Dedifferentiated amniotic fluid mesenchymal stem cell (primary cell): ENCODE measurements around the gene SMYD3.

Experiments used
- DNase-seq: peaks from one replicate; pipeline ENCODE4 v3.0.0-alpha.2; 2016; ENCODE audit errors: extremely low spot score

SMYD3 gene

DNA sequence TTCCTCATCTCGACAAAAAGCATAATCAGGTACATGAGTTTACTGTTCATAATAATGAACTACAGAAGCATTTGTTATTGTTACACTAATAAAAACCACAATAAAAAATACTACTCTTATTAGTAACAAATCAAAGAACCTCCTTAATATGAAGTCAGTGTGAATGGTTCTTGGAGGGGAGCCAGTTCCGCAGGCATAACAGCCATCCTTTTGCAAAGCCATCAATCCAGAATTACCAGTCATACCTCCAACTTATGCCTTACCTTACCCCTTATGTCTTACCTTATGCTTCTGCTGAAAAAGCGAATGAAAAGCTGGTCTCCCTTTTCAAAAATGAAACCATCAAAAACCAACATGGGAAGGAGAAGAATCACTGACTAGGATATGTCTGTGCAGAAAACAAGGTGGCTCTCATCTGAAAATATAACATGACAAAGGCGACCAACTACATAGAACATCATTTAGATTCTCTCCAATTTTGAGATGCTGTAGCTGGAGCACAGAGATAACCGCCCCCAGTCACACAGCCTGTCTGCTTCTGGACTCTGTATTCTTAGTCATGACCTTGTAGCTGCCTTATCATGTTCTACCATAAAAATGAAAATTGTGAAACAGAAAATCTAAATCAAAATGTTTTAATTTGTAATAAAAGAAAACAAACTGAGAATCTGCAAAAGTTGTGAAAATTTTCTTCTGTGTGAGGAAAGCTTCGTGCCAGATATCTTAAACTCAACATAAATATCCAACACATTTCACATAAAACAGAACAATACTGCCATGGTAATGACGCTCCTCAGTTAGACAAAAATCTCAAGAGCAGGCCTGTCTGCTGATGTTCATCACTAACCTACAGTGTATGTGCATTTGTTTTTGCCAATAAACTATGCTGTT, 438.2 kb downstream of the SMYD3 start:
- DNase-seq = no peak

DNA sequence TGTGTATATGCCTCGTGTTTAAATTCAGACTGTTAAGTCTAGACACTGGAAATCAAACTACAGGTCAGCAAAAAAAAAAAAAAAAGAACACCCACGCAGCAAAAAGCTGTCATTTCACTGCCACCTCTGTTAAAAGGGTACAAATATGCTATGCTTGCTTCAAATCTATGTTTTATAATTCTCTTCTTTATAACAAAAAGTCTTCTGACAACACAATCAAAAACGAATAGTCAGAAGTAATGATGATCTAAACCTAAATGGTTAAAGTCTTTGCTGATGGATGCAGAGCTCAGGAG, 438.9 kb downstream of the SMYD3 start:
- no peak for DNase-seq

DNA sequence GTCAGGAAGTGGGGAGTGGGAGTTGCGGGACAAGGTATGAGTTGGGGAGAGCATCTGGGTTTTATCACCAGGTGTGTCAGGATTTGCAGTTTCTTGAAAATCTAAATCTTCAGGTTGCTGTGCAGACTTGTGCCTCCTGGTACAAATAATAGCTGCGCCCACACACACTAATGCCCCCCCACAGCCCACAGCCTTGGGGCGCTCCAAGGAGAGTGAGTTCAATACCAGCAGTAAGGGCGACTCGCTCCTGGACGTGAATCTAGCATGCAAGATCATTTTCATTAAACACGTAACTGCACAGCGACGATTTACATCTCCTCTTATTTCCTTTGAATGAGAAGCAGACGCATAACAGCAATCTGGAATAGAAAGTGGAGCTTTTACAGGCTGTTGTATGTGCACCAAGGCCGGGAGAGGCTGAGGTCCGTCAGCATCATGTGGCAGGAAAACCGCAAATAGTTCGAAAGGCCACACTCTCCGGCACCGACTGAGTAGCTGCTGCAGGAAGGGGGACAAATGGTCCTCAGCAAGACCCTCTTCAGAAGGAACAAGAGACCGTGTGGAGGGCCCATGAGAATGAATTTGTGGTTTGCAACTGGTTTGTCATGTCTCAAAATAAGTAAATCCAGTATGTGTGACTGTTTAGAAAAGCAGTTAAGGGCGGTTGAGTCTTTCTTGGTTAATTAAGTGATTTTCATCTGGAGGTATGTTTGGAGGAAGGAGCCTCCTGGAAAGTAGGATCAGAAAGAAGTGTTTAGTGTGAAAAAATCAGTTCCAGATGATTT, 439.5 kb downstream of the SMYD3 start:
- DNase-seq = peak; percentile 23

DNA sequence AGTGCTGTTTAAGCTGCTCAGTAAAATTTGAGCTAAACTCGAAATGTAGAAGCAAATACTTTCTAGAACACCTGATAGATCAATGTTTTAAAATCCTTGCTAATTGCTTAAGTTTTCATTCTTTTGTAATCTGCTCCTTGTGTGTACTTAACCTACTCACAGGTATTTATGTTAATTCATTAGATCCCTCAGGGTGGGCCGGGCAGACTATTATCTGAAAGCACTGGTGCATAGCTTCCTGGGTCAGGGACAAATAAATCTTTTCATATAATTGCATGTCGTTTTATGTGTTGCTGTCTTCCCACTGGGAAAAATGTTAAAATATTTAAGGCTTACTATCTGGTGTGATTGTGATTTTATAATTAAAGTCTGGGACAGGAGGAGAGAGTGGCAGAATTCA, 440.5 kb downstream of the SMYD3 start:
- no peak for DNase-seq

DNA sequence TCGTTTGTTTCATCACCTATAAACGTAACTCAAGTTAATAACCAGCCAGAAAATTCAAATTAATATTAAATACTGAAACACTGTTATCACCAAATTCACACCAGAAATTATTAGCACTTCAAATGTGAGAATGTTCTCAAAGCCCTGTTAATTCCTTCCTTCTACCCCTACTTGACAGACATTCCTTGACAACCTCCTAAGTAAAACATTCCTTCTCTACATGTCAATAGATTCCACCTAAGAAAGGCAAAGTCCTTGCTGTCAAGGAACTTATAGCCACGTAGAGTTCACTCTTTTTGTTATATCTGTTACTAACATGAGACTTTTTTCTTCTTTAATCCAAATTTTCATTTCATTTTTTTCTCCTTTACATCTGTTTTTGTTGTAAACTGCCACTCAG, 441.5 kb downstream of the SMYD3 start:
- no peak for DNase-seq

DNA sequence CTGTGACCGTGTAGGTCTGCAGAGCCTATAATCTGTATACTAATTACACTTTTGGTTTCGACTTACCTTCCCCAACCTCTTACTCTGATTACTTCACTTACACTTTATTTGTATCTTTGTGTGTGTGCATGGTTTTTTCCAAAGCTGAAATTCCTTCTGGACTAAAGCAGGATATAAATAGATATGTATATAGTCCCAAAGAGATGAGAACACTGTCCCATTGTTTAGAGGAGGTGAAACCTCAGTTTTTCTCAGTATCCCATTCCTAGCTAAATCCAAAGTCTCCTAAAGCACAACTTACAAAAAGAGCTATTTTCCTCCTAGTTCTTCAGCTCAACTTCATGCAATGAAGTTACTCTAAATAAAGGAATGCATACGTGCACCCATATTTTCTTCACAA, 442.2 kb downstream of the SMYD3 start:
- DNase-seq = no peak

DNA sequence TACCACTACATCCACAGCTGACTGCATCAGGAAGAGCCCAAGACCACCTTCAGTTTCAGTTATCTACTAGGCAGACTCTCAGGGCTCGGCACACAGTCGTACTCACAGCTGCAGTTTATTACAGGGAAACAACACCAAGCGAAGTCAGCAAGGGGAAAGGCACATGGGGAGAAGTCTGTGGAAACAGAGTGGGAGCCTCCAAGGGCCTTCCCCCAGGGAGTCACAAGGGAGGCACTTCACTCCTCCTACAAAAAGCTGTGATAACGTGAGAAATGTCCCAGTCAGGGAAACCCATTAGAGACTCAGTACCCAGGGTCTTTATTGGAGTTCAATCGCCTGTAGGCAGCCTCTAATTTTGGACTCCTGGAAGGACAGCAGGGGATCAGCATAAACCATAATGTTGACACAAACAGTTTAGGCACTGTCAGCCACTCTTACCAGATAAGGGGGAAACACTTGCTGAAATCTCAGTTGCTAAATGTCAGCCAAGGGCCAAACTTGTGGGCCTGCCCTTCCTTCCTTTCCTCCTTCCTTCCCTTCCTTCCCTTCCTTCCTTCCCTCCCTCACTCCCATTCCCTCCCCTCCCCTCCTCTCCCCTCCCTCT, 444.0 kb downstream of the SMYD3 start:
- no peak for DNase-seq

DNA sequence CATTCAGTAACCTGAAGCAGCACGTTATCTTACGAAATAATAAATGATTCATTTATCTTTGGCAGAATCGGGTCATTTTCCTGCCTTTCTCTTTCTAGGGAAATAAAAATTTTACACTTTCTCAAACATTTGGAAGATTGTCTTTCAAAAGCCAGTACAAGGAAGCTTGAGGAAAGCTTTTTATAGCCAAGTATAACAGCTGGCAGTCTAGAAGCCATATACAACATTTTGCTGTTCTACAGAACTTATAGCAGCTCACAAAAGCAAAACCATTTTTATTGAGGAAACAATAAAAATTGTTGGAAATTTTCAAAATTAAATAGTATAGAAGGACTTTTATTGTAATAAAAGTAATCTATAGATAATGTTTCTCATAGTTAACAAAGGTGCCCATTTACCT, 448.6 kb downstream of the SMYD3 start:
- DNase-seq = no peak

DNA sequence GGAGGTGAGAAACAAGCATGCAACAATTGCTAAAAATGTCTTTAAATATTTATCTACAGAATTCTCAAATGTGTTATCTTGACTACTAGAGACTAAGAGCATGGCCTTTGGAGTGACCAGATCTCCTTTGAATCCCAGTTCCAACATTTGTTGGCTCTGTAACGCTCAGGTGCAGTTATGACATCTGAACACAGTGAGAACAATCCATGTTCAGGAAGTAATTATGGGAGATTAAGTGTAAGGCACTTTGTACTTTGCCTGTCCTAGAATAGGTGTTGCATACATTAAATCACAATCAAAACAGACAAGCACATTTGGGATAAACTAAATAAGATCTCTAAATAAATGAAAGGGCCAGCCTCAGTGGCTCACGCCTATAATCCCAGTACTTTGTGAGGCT, 454.5 kb downstream of the SMYD3 start:
- no peak for DNase-seq

DNA sequence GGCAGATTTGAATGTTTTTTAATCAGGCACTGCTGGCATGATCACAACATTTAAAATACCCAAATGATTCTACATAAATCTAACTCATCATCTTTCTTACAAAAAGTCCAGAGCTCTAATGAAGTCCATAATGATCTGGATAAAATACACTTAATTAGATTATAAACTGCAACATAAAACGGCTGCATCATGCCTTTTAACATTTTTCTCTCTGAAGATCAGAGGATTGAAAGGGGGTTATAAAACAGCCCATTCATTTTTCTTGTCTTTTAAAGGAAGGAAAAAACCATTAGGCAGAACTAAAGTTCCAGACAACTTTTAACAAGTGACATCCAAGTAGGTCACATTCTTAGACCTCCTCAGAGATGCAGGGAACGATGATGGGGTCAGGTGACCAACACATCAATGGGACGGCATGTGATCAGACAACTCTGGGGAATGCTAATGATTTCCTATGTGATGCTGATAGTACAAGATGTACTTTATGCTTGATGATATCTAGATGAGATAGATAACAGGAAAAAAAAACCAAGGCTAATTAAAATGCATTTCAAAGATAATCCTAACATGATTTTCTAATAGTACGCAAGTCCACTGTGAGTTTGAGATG, 455.1 kb downstream of the SMYD3 start:
- no peak for DNase-seq

DNA sequence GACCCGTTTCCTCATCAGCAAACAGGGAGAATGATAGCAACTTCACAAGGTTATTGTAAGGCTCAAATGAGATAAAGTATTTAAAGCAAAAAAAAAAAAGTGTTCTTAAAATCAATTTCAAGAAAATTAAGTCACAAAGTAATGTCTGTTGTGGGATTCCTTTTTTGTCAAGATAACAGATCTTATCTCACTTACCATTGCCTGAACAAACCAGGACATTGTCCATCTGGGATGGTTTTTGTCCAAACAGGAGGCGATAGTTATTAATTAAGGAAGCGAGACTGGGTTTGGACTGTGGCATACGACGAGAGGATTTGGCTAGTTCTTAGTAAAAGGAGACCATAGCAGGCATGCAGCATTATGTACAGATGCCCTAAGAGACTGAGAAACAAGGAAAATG, 458.4 kb downstream of the SMYD3 start:
- DNase-seq = no peak

DNA sequence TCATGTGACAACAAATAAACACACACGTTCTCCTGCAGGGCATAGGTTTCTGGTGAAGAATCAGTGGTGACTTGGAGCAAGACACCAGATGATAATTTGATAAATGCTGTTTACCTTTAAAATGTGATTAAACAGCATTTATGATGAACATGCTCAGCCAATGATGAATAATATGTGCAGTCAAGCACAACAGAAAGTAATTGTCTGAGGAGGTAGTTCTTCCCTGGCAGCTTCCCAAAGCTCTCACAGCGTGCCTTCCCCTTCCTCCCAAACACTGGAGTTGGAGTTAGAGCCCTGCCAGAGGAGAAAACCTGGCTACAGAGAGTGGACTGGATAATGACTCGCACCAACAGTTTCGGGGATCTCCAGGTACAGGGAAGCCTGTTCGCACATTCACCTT, 463.5 kb downstream of the SMYD3 start:
- no peak for DNase-seq

DNA sequence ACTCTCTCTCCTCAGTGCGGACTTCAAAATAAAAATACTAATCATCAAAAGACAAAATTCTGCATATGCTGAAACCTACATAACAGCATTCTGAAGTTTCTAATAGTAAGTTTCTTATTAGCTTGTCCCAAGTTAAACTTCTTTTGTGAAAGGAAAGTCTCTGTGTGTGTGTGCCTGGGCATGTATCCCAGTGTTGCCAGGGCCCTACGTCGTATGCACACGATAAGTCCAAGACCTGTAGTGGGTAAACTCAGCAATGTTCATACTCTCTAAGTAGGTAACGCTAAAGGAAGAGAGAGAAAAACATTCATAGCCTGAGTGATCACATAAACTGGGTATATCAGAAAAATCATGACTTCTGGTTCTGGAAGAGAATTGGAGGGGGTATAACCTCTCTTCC, 465.7 kb downstream of the SMYD3 start:
- no peak for DNase-seq

DNA sequence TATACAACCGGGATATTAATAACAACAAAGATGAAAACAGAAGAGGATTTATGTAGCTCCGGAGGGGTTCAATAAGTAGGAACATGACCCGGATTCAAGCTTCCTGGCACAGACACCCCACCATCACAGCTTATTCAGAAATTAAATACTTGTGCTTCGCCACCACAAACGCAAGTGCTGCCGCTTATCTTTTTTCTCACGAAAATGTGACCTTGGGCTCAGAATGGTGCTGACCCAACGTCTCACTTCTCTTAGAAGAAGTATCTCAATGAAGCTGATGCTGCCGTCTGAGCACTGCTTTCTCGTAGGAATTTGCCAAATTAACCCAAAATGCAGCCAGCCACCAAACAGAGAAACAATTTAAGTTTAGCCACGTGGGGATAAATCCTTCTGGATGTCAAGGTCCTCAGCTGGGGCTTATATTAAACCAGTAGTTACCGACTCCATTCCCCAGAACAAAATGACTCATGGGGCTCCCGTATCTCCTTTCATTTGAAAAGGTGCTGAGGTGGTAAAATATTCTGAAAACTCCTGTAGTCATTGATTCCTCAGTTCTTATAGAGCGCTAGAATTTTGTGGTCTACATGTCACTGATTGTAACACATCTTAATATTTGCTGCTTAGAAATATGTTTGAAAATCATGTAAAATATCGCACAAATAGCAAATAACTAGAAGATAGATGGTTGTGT, 466.7 kb downstream of the SMYD3 start:
- DNase-seq = no peak

DNA sequence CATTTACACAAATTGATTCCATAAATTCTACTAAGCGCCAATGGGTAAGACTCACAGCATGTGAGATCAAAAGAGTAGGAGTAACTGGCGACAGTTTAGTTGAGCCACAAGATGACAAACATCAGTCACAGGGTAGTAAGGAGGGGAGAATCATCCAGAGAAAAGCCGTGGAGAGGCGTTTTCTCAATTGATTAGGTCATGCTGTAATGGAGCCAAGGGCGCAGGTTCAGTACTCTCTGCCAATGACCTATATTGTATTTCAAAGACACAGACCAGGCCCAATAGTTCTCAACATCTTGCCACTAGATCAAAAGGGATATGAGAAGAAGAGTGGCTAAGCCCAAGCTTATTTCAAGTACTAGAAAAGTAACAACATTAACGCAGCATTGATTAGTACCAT, 467.5 kb downstream of the SMYD3 start:
- DNase-seq = no peak

DNA sequence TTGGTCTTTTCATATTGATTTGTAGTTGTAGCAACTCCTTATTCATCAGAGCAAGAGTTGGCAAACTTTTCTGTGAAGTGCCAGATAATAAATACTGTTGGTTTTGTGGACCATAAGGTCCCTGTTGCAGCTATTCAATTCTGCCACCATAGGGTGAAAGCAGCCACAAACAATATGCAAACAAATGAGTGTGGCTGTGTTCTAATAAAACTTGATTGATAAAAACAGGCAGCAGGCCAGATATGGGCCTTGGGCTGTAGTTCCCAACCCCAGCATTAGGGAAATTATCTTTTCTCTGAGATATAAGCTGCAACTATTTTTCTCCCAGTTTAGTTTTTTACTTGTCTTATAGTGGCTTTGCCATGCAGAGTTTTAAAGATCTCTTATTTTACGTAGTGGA, 469.2 kb downstream of the SMYD3 start:
- no peak for DNase-seq

DNA sequence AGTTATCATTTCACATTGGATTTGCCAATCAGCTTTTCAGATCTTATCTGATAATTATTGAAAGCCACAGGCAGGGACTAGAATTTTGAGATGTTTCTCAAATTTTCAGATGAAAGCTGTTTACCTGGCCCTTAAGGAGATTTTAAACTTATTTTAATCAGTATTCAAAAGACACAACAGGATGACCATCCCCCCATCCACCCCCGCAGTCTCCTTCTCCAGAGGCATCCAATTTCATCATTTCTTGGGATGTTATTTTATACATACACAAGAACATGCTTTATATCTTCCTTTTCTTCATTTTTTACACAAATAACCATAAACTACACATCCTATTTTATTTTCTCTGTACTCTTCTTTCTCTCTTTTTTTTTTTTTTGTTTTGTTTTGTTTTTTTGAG, 470.9 kb downstream of the SMYD3 start:
- DNase-seq = no peak

DNA sequence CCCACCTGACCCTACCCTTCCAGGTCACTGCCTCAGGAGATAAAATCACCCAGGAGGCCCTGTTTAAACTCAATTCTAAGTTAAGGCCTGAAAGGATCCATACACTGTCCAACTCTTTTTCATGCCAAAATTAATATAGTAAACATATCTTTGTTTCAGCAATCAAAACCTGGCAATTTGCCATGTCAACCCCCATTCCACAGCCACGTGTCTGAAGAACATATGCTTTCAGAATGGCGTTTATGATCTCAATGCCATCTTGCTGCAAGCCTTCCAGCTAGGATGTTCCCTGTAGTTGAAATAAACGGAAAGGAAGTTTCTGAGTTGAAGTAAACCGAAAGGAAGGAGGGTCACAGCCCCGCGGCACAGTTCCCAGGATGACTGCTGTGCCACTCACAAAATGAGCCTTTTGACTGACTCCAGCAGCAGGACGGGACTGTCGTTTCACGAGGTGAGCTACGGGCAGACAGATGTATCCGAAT, 472.0 kb downstream of the SMYD3 start:
- no peak for DNase-seq

DNA sequence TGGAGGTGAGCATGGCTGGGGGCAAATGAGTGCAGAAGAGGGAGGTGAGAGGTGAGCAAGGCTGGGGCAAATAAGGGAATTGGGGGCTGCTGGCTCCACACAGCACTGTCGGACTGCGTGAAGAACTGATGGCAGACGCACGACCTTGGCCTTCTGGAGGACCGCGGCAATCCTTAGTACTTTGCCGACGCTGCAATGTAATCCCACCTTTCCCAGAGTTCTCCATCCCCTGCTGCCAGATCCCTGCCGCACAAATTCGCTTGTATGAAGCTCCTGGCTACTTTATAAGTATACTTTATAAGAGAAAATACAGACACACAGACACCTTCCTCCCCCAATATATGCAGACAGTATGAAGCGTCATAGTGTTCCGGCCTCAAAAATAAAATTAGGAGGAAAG, 472.4 kb downstream of the SMYD3 start:
- no peak for DNase-seq

DNA sequence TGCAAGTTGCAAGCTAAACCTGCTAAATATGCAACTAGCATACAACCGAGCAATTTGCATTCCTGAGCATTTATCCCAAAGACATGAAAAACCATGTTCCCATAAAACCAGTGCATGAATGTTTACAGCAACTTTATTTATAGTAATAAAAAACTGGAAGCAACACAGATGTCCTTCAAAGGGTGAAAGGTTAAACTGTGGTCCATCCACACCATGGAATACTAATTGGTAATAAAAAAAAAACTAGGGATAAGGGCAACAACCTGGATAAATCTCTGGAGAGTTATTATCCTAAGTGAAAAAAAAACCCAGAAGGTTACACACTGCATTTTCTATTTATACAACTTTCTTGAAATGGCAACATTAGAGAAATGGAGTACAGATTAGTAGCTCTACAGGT, 474.1 kb downstream of the SMYD3 start:
- DNase-seq = no peak

DNA sequence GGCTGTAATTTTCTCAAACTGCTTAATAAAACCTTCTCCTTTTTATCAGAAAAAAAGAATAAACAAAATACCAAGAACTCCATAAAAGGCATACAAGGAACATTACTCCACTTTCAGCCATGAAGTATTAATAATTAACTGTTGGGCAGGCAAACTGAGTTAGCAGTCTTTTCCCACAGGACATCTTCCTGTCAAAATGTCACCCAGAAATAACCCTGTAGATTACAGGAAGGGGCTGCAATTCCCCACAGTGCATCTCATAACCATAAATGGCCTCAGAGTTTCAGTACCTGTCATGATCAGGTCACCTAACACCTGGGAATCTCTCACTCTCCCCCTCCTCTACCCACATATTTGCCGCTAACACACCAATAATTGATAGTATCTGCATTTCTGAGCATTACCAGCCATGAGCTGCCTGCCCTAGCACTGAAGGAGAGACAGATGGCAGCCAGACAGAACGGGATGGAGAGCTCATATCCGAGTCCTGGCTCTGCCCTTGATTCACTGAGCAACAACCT, 475.0 kb downstream of the SMYD3 start:
- DNase-seq = no peak

DNA sequence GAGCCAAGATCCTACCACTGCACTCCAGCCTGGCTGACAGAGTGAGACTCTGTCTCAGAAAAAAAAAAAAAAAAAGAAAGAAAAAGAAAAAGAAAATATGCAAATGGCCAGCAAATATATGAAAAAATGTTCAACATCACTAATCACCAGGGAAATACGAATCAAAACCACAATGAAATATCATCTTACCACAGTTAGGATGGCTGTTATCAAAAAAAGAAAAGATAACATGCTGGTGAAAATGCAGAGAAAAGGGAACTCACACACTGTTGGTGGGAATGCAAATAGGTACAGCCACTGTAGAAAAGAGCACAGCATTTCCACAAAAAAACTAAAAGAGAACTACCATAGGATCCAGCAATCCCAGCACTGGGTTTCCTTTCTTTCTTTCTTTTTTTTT, 477.5 kb downstream of the SMYD3 start:
- no peak for DNase-seq
